Karpas-422 (cell line): ENCODE results near the gene RFX4. TPM values are rescaled to one million over a fixed set of nuclear protein-coding genes. Genes with fewer than 3 reads are reported as not detected.
"Not testable (repeated sequence)": the region's sequence is repeated elsewhere in the genome, so short reads cannot be mapped to it uniquely, and the experiment has no call there.

Experiments used
- DNase-seq: peaks from one replicate; pipeline ENCODE4 v3.0.0-alpha.2; 2015
- H2AFZ ChIP-seq: fragments of 200-600 bp; sonication (generic); 2 replicates; pipeline ENCODE4 v1.6.1; 2014; ENCODE audit warnings: antibody characterized with exemption, low read length, mixed read lengths
- H3K27ac ChIP-seq: fragments of 200-600 bp; sonication (generic); 2 replicates; pipeline ENCODE4 v1.5.1; 2014; ENCODE audit warnings: mild to moderate bottlenecking, low read length, moderate library complexity
- H3K27me3 ChIP-seq: fragments of 200-600 bp; sonication (generic); 2 replicates; pipeline ENCODE4 v1.6.1; 2014; ENCODE audit warnings: low read length, mixed read lengths
- H3K36me3 ChIP-seq: fragments of 200-600 bp; sonication (generic); 2 replicates; pipeline ENCODE4 v1.6.1; 2014; ENCODE audit warnings: low read length, mixed read lengths; ENCODE audit not compliant: insufficient read depth
- H3K4me1 ChIP-seq: fragments of 200-600 bp; sonication (generic); 2 replicates; pipeline ENCODE4 v1.6.1; 2014; ENCODE audit warnings: mild to moderate bottlenecking, low read length, mixed read lengths
- H3K4me2 ChIP-seq: fragments of 200-600 bp; sonication (generic); 2 replicates; pipeline ENCODE4 v1.6.1; 2014; ENCODE audit warnings: low read length, low read depth, mild to moderate bottlenecking; ENCODE audit not compliant: poor library complexity, severe bottlenecking
- H3K4me3 ChIP-seq: fragments of 200-600 bp; sonication (generic); 2 replicates; pipeline ENCODE4 v1.5.1; 2014; ENCODE audit warnings: mild to moderate bottlenecking, antibody characterized with exemption, low read length, mixed read lengths
- H3K79me2 ChIP-seq: fragments of 200-600 bp; sonication (generic); 2 replicates; pipeline ENCODE4 v1.6.1; 2014; ENCODE audit warnings: mild to moderate bottlenecking, low read length, mixed read lengths
- H3K9ac ChIP-seq: fragments of 200-600 bp; sonication (generic); 2 replicates; pipeline ENCODE4 v1.6.0; 2014; ENCODE audit warnings: low read length
- H3K9me2 ChIP-seq: fragments of 200-600 bp; sonication (generic), shearing (Covaris generic); replicated peaks from 2 replicates; pipeline ENCODE4 v1.6.0; 2014; ENCODE audit warnings: mild to moderate bottlenecking, low read length, moderate library complexity; ENCODE audit not compliant: insufficient read depth
- H3K9me3 ChIP-seq: fragments of 300-700, 200-600 bp; sonication (generic); 2 replicates; pipeline ENCODE4 v1.6.1; 2014; ENCODE audit warnings: low read length, mixed read lengths
- H4K20me1 ChIP-seq: fragments of 200-600 bp; sonication (generic); 2 replicates; pipeline ENCODE4 v1.6.1; 2014; ENCODE audit warnings: mild to moderate bottlenecking, antibody characterized with exemption, low read length, low read depth; ENCODE audit not compliant: insufficient read depth
- total RNA-seq: library from RNA; depleted of rRNA; stranded (reverse); fragments of >200 nt; shearing (Covaris generic); gene quantifications from 2 replicates; pipeline ENCODE4 v1.2.3, GENCODE V29; 2014; ENCODE audit warnings: low replicate concordance

Gene RFX4
- total RNA-seq, 1 experiment from 2014 or later: not detected

GRCh38 chr12:106723416-106723815 lies 140.6 kb downstream of the RFX4 start:
- Histone ChIP-seq H3K27ac (no peak overlapping the region), H3K36me3 (no peaks in the 10 kb centered on the region), H3K4me1 (no peaks in the 10 kb centered on the region), H3K9ac (no peak overlapping the region), H4K20me1 (no peaks in the 10 kb centered on the region), H3K9me3 (no peaks in the 10 kb centered on the region), H2AFZ (no peak overlapping the region), H3K4me3 (no peak overlapping the region), H3K4me2 (no peak overlapping the region), H3K9me2 (no peaks in the 10 kb centered on the region), H3K27me3 (no peaks in the 10 kb centered on the region), H3K79me2 (no peaks in the 10 kb centered on the region)
- no peak for DNase-seq

- H3K9ac ChIP-seq: no peak overlapping the region
- no peaks in the 10 kb centered on the region for H4K20me1 ChIP-seq
- no peaks in the 10 kb centered on the region for H3K27me3 ChIP-seq
- H3K4me2 ChIP-seq: no peak overlapping the region
- H3K36me3 ChIP-seq: no peaks in the 10 kb centered on the region
- no peaks in the 10 kb centered on the region for H3K9me3 ChIP-seq
- H3K4me1 ChIP-seq: no peaks in the 10 kb centered on the region
- H3K27ac ChIP-seq: no peak overlapping the region
- no peaks in the 10 kb centered on the region for H3K79me2 ChIP-seq
- no peak overlapping the region for H3K4me3 ChIP-seq
- H2AFZ ChIP-seq: no peak overlapping the region
- H3K9me2 ChIP-seq: no peaks in the 10 kb centered on the region
- DNase-seq: no peak
Measured at GRCh38 chr12:106724116-106724515, 141.3 kb downstream of the RFX4 start.

- Histone ChIP-seq H2AFZ (no peak overlapping the region), H3K4me3 (no peak overlapping the region), H3K27ac (no peak overlapping the region), H3K4me2 (no peak overlapping the region), H3K4me1 (no peaks in the 10 kb centered on the region), H3K27me3 (no peaks in the 10 kb centered on the region), H3K9me2 (no peaks in the 10 kb centered on the region), H3K36me3 (no peaks in the 10 kb centered on the region), H3K9me3 (no peaks in the 10 kb centered on the region), H4K20me1 (no peaks in the 10 kb centered on the region), H3K9ac (no peak overlapping the region), H3K79me2 (no peaks in the 10 kb centered on the region)
- DNase-seq: no peak
Measured at GRCh38 chr12:106724934-106725333, 142.1 kb downstream of the RFX4 start.

DNA sequence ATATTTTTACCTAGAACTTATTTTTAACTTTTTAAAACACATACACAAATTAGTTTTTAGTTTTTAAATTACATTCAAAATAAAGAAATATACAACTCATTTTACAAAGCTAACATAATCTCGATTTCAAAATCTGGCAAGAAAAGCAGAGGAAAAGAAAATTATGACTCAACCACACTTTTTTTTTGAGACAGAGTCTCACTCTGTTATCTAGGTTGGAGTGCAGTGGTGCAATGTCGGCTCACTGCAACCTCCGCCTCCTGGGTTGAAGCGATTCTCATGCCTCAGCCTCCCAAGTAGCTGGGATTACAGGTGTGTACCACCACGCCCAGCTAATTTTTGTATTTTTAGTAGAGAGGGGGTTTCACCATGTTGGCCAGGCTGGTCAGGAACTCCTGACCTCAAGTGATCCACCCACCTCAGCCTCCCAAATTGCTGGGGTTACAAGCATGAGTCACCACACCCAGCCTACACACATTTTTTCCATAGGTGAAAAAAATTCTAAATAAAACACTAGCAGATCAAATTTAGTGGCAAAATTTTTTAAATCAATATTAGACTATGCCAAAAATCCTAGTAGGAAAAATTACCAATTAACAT lies 143.9 kb downstream of the RFX4 start:
- H3K4me2 ChIP-seq, H3K4me3 ChIP-seq, H3K4me1 ChIP-seq, H3K79me2 ChIP-seq, H3K9me2 ChIP-seq, H3K27me3 ChIP-seq, H3K9me3 ChIP-seq, H3K27ac ChIP-seq, H3K36me3 ChIP-seq, H3K9ac ChIP-seq, H2AFZ ChIP-seq, H4K20me1 ChIP-seq, DNase-seq: not testable (repeated sequence)

DNA sequence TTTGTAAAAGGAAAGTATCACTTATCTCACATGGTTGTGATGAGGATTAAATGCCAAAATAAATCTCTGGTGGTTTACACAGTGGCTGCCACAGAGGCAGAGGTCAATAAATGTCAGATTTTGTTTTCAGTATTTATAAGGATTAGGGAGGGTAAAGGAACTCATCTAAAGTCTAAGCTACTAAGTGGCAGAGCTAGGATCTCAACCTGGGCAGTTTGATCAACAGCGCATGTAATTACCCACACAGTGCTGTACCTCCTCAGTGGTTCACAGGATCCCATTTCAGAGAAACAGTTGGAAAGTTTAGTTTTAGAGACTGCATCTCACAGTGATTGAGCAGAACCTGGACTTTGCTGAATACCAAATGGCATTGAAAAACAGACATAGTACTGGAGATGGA lies 146.8 kb downstream of the RFX4 start:
- Histone ChIP-seq H3K79me2 (no peaks in the 10 kb centered on the region), H3K27me3 (no peaks in the 10 kb centered on the region), H3K9me2 (no peaks in the 10 kb centered on the region), H3K4me3 (no peak overlapping the region), H4K20me1 (no peaks in the 10 kb centered on the region), H3K27ac (no peak overlapping the region), H3K9me3 (no peaks in the 10 kb centered on the region), H3K36me3 (no peaks in the 10 kb centered on the region), H2AFZ (no peak overlapping the region), H3K9ac (no peak overlapping the region), H3K4me1 (no peaks in the 10 kb centered on the region), H3K4me2 (no peak overlapping the region)
- no peak for DNase-seq

- H3K36me3 ChIP-seq: no peaks in the 10 kb centered on the region
- H2AFZ ChIP-seq: no peak overlapping the region
- no peak for DNase-seq
- no peaks in the 10 kb centered on the region for H3K4me1 ChIP-seq
- no peak overlapping the region for H3K27ac ChIP-seq
- H3K4me3 ChIP-seq: no peak overlapping the region
- no peaks in the 10 kb centered on the region for H3K9me3 ChIP-seq
- H3K79me2 ChIP-seq: no peaks in the 10 kb centered on the region
- no peaks in the 10 kb centered on the region for H3K9me2 ChIP-seq
- H3K4me2 ChIP-seq: no peak overlapping the region
- H4K20me1 ChIP-seq: no peaks in the 10 kb centered on the region
- H3K9ac ChIP-seq: no peak overlapping the region
- no peaks in the 10 kb centered on the region for H3K27me3 ChIP-seq
Measured at GRCh38 chr12:106732890-106733289, 150.1 kb downstream of the RFX4 start.

DNA sequence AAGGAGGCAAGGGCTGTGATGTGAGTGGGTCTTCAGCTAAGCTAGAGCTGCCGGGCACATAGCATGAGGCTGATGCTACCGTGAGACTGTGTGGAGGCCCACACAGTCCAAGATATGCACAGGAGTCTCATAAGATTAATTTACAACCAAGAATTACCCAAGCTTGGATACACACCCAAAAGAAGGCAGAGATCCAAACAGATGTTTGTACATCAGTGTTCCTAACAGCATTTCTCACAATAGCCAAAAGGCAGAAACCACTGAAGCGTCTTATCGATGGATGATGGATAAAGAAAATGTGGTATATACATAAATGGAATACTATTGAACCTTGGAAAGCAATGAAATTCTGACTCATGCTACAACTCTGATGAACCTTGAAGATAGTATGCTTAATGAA lies 150.9 kb downstream of the RFX4 start:
- H3K36me3 ChIP-seq: no peaks in the 10 kb centered on the region
- H2AFZ ChIP-seq: no peak overlapping the region
- H3K4me3 ChIP-seq: no peak overlapping the region
- no peak overlapping the region for H3K4me2 ChIP-seq
- no peaks in the 10 kb centered on the region for H3K9me2 ChIP-seq
- DNase-seq: no peak
- no peak overlapping the region for H3K9ac ChIP-seq
- no peaks in the 10 kb centered on the region for H3K27me3 ChIP-seq
- H4K20me1 ChIP-seq: no peaks in the 10 kb centered on the region
- H3K9me3 ChIP-seq: no peaks in the 10 kb centered on the region
- no peaks in the 10 kb centered on the region for H3K4me1 ChIP-seq
- no peaks in the 10 kb centered on the region for H3K79me2 ChIP-seq
- H3K27ac ChIP-seq: no peak overlapping the region

GRCh38 chr12:106736051-106736957 lies 153.5 kb downstream of the RFX4 start:
- Histone ChIP-seq H3K27ac (no peak overlapping the region), H3K4me1 (no peaks in the 10 kb centered on the region), H3K9me2 (no peaks in the 10 kb centered on the region), H3K9ac (no peak overlapping the region), H3K9me3 (no peaks in the 10 kb centered on the region), H3K27me3 (no peaks in the 10 kb centered on the region), H2AFZ (no peak overlapping the region), H4K20me1 (no peaks in the 10 kb centered on the region), H3K4me2 (no peak overlapping the region), H3K36me3 (no peaks in the 10 kb centered on the region), H3K79me2 (no peaks in the 10 kb centered on the region), H3K4me3 (no peak overlapping the region)
- peak; percentile 64 for DNase-seq
